ENCODE measurements around the gene TNFSF18.

GRCh38 chr1:173057984-173058383 is 7.2 kb upstream of the TNFSF18 start:
- no peak for TF ChIP-seq CTCF (IDR thresholded peaks at IDR 0.05; ENCODE audit: poor library complexity)
- TF ChIP-seq EZH2 (IDR thresholded peaks at IDR 0.05; ENCODE audit: borderline replicate concordance), result no peak
- TF ChIP-seq EZH2phosphoT487 (IDR thresholded peaks at IDR 0.05; ENCODE audit: low read depth, severe bottlenecking, unreplicated experiment), result no peak
